OCI-LY7 (cell line): Measurements from ENCODE around the gene PHF23. TPM values are rescaled to one million over a fixed set of nuclear protein-coding genes. Genes with fewer than 3 reads are reported as not detected.

Experiments used
- BruUV-seq: library from RNA; stranded (reverse); fragments of 400-500 nt; replicated peaks from 2 replicates; lab custom pipeline; 2021; lab: Mats Ljungman, UMichigan
- CTCF ChIA-PET: fragments of 300-600 bp; sonication (Branson Sonifier 250); formaldehyde crosslinking; loops from one replicate; lab custom pipeline; 2022; ENCODE audit warnings: antibody characterized with exemption; ENCODE audit not compliant: unreplicated experiment; lab: Charles Lee
- POLR2A ChIA-PET: fragments of 300-600 bp; sonication (Branson Sonifier 250); formaldehyde crosslinking; loops from one replicate; lab custom pipeline; 2022; ENCODE audit warnings: antibody characterized with exemption; lab: Charles Lee
- DNase-seq: peaks from one replicate; pipeline ENCODE4 v3.0.0-alpha.2; 2015; ENCODE audit warnings: low spot score
- H2AFZ ChIP-seq: fragments of 200-600 bp; sonication (generic), shearing (Covaris generic); 2 replicates; pipeline ENCODE4 v1.6.1; 2014; ENCODE audit warnings: mild to moderate bottlenecking, antibody characterized with exemption, low read length, moderate library complexity
- H3K27ac ChIP-seq: fragments of 200-600 bp; sonication (generic); 2 replicates; pipeline ENCODE4 v1.5.1; 2014; ENCODE audit warnings: mixed run types, low read depth, mild to moderate bottlenecking, moderate library complexity, low read length, inconsistent platforms; ENCODE audit not compliant: poor library complexity, severe bottlenecking
- H3K36me3 ChIP-seq: fragments of 200-600 bp; sonication (generic); 2 replicates; pipeline ENCODE4 v1.6.1; 2014; ENCODE audit warnings: mild to moderate bottlenecking, antibody characterized with exemption, low read length, moderate library complexity, mixed read lengths; ENCODE audit not compliant: insufficient read depth
- H3K4me1 ChIP-seq: fragments of 200-600 bp; sonication (generic); 2 replicates; pipeline ENCODE4 v1.5.1; 2014; ENCODE audit warnings: mild to moderate bottlenecking, low read length; ENCODE audit not compliant: insufficient read depth, poor library complexity, severe bottlenecking
- H3K4me2 ChIP-seq: fragments of 200-600 bp; sonication (generic); 2 replicates; pipeline ENCODE4 v1.6.1; 2014; ENCODE audit warnings: mild to moderate bottlenecking, low read length
- H3K4me3 ChIP-seq: fragments of 200-600 bp; sonication (generic); 2 replicates; pipeline ENCODE4 v1.5.1; 2014; ENCODE audit warnings: mild to moderate bottlenecking, low read depth, low read length; ENCODE audit not compliant: poor library complexity, severe bottlenecking
- H3K79me2 ChIP-seq: fragments of 200-600 bp; sonication (generic); 2 replicates; pipeline ENCODE4 v1.6.1; 2016; ENCODE audit warnings: low read depth, mild to moderate bottlenecking, low read length, moderate library complexity, mixed read lengths; ENCODE audit not compliant: insufficient read depth
- H3K9me2 ChIP-seq: fragments of 200-600 bp; sonication (generic); 2 replicates; pipeline ENCODE4 v1.6.1; 2016; ENCODE audit warnings: mild to moderate bottlenecking, low read length, mixed read lengths; ENCODE audit not compliant: insufficient read depth
- H3K9me3 ChIP-seq: fragments of 200-600 bp; sonication (generic); 2 replicates; pipeline ENCODE4 v1.6.1; 2014; ENCODE audit warnings: mild to moderate bottlenecking, mixed run types, low read length, mixed read lengths
- H4K20me1 ChIP-seq: fragments of 200-600 bp; sonication (generic); 2 replicates; pipeline ENCODE4 v1.6.1; 2014; ENCODE audit warnings: mild to moderate bottlenecking, antibody characterized with exemption, low read length, moderate library complexity, mixed read lengths; ENCODE audit not compliant: insufficient read depth
- EZH2phosphoT487 ChIP-seq: fragments of 200-600 bp; sonication (generic); IDR thresholded peaks from 2 replicates; pipeline ENCODE4 v1.6.1; 2018; ENCODE audit warnings: low read depth, borderline replicate concordance, mild to moderate bottlenecking, mixed run types, antibody characterized with exemption, low read length, moderate library complexity, mixed read lengths
- intact Hi-C: fragments of 100-400 bp; cut with micrococcal nuclease; formaldehyde crosslinking; loops from one replicate; pipeline ENCODE4 v1.10.0; 2022; ENCODE audit not compliant: unreplicated experiment
- total RNA-seq, 2 experiments: library from RNA; depleted of rRNA in 1 of 2; stranded (reverse); fragments of >200 nt in 1 of 2; shearing (Covaris generic) in 1 of 2; gene quantifications; 2 replicates each; pipeline ENCODE4 v1.2.3, GENCODE V29; 2014 to 2022
- TF ChIP-seq, protein P1 (sequence below): fragments of 200-600 bp; sonication (generic); conservative IDR thresholded peaks from 2 replicates; pipeline ENCODE4 v1.5.1; 2014; ENCODE audit warnings: mild to moderate bottlenecking, antibody characterized with exemption, low read length, moderate library complexity, mixed read lengths

PHF23 gene
- total RNA-seq, 2 experiments from 2014 or later: 43.3 to 47.7 TPM

DNA sequence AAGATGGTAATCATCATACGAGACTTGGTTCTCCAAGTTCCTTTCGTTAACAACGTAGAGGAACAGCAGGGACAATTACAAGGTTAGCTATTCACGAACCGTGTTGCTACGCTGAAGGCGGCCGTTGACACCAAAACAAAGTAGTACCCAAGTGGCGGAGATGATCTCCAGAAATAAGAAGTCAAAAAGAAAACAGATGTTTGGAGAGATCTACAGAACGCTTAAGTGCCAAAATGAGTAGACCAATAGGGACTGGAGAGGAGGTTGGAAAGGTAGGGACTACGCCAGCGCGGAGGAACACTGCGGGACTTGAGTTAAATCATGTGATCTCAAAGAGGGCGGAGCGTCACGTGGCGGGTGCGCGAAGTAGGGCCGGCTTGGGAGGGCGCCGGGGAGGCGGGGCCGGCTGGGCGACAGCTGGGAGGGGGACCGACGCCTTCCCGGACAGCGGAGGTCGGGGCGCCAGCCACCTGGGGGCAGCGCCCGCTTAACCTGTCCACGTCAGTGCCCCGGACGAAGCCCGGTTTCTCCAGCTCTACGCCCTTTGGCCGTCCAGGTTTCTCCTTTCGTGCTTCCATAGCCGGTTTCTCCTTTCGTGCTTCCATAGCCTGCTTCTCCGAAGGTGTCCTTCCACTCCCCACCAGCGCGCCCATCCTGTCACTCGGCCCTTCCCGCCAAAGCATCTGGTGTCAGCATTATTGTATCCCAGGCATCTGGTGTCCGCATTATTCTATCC, 3.6 kb upstream of the PHF23 start:
- TF ChIP-seq, protein P1, sequence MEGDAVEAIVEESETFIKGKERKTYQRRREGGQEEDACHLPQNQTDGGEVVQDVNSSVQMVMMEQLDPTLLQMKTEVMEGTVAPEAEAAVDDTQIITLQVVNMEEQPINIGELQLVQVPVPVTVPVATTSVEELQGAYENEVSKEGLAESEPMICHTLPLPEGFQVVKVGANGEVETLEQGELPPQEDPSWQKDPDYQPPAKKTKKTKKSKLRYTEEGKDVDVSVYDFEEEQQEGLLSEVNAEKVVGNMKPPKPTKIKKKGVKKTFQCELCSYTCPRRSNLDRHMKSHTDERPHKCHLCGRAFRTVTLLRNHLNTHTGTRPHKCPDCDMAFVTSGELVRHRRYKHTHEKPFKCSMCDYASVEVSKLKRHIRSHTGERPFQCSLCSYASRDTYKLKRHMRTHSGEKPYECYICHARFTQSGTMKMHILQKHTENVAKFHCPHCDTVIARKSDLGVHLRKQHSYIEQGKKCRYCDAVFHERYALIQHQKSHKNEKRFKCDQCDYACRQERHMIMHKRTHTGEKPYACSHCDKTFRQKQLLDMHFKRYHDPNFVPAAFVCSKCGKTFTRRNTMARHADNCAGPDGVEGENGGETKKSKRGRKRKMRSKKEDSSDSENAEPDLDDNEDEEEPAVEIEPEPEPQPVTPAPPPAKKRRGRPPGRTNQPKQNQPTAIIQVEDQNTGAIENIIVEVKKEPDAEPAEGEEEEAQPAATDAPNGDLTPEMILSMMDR: no peak
- TF ChIP-seq EZH2phosphoT487: no peak

DNA sequence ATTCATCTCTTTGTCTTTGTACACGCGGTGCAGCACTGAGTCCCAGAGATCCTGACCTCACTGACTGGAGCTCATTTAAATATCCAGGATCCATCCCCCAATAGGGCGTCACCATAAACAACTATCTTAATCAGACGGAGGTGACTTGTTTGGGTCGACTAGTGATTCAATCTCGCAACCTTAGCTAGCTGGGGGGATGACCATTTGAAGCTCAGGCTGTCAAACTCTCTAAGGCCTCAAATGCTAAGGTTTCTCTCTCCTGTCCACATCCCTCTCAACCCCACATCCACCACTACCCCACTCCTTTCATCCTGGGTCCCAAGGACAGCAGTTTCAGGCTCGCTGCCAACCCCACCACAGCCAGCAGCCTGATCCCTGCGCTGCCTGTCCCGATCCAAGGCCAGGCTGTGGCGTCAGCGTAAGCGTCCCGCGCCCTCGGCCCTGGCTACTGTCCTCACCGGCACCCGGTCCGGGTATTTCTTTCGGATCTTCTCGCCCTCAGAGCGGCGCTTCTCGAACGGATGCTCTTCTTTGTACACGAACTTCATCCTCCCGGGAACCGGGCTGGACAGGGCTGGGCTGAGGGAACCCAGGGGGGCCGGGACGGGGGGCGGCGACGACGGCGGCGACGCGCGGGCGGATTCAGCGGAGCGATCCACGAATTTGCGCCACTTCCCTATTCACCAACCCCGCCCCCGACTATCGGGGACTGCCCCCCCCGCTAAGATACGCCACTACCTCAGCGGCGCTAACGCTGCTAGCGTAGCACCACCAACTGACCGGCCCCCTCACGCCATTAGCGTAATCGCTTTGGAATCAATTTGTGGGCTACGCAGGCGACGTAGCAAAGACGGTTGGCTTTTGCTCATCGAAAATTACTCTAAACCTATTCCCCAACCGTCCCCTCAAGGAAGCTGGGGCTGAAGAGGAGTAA, 2.8 kb upstream of the PHF23 start, which contains the start of gene GABARAP:
Gene GABARAP (minus strand): TSS at position 667 of the 934 bp plus-strand sequence. CDS start 119 bp downstream, at position 548.
- intact Hi-C loops: loop anchor here (5.0 kb wide), 1 partner anchor 330 kb away; no protein-coding TSS in a partner anchor
- CTCF ChIA-PET: interaction anchor here (0.6 kb wide), 1 partner anchor 242 kb away, joined by 4 read pairs; the partner anchor contains the start of gene POLR2A

More for the DNA sequence above, 3.6 kb upstream of the PHF23 start:
- ChIA-PET POLR2A (interaction anchor here (0.6 to 0.7 kb wide), 4 partner anchors 17 to 1294 kb away, joined by 3 to 7 read pairs (median 4); partner anchors contain the start of genes ACADVL and DLG4), CTCF (no interaction called here)
- Histone ChIP-seq H3K36me3 (peaks cover 63% of the 10 kb centered on the region), H3K27ac (peak overlapping the region; percentile 72), H3K4me1 (peaks cover 31% of the 10 kb centered on the region), H3K9me3 (no peaks in the 10 kb centered on the region), H2AFZ (peak overlapping the region; percentile 42; the same call in 1 of the 2 replicates), H3K4me3 (peak overlapping the region; percentile 86), H3K9me2 (no peaks in the 10 kb centered on the region), H3K4me2 (peak overlapping the region; percentile 93), H4K20me1 (no peaks in the 10 kb centered on the region), H3K79me2 (peaks cover 33% of the 10 kb centered on the region)
- intact Hi-C loops: loop anchor here (5.0 kb wide), 1 partner anchor 329 kb away; no protein-coding TSS in a partner anchor
- peak; percentile 93 for DNase-seq
- no TSS peak for BruUV-seq

More for the DNA sequence above, 2.8 kb upstream of the PHF23 start, which contains the start of gene GABARAP:
- POLR2A ChIA-PET: interaction anchor here (0.7 to 1.3 kb wide), 4 partner anchors 9 to 23 kb away, joined by 3 to 7 read pairs (median 4); partner anchors contain the start of genes ACADVL and DLG4
- Histone ChIP-seq H3K4me1 (peaks cover 37% of the 10 kb centered on the region), H3K27ac (peak within 1 kb of the TSS; percentile 72), H3K36me3 (peaks cover 59% of the 10 kb centered on the region), H4K20me1 (0 out of 2 replicates have a peak, but pooled peaks cover 5% of the 10 kb centered on the region), H2AFZ (peak within 1 kb of the TSS; percentile 42; the same call in 1 of the 2 replicates), H3K4me2 (peak within 1 kb of the TSS; percentile 93), H3K4me3 (peak within 1 kb of the TSS; percentile 86), H3K9me2 (no peaks in the 10 kb centered on the region), H3K79me2 (peaks cover 31% of the 10 kb centered on the region), H3K9me3 (no peaks in the 10 kb centered on the region)
- BruUV-seq: no TSS peak
- no peak for TF ChIP-seq EZH2phosphoT487
- TF ChIP-seq, protein P1: no peak
- peak; percentile 94 for DNase-seq
